Naive B cell (primary cell): ENCODE results near the gene SYT7. TPM values are rescaled to one million over a fixed set of nuclear protein-coding genes. Genes with fewer than 3 reads are reported as not detected.

ENCODE experiments used
- ATAC-seq, 2 donors: fragments of 150-1000 bp; cut with Tn5 transposase; 2 replicates each; pipeline ENCODE4 v1.10.0; 2021; ENCODE audit warnings: low read depth in 2 of 2, mild to moderate bottlenecking in 2 of 2, moderate library complexity in 2 of 2
- DNase-seq: peaks from one replicate; pipeline ENCODE4 v3.0.0; 2022
- H3K27ac Mint-ChIP-seq, 6 donors: one replicate each; pipeline ENCODE4 v1.8.0; 2020 to 2022; ENCODE audit warnings: mild to moderate bottlenecking in 6 of 6, mixed read lengths in 6 of 6, moderate library complexity in 5 of 6, inconsistent platforms in 2 of 6
- H3K27me3 Mint-ChIP-seq, 3 donors: one replicate each; pipeline ENCODE4 v1.8.0; 2021 to 2022; ENCODE audit warnings: mixed read lengths in 3 of 3, mild to moderate bottlenecking in 1 of 3
- H3K36me3 Mint-ChIP-seq, 2 donors: one replicate each; pipeline ENCODE4 v1.8.0; 2020 to 2022; ENCODE audit warnings: mixed read lengths in 2 of 2, inconsistent platforms in 1 of 2, mild to moderate bottlenecking in 1 of 2
- H3K4me1 Mint-ChIP-seq, 3 donors: one replicate each; pipeline ENCODE4 v1.8.0; 2020 to 2022; ENCODE audit warnings: mixed read lengths in 3 of 3, inconsistent platforms in 1 of 3, mild to moderate bottlenecking in 1 of 3, moderate library complexity in 1 of 3
- H3K4me3 Mint-ChIP-seq, 8 donors: one replicate each; pipeline ENCODE4 v1.8.0; 2020 to 2022; ENCODE audit warnings: mild to moderate bottlenecking in 8 of 8, mixed read lengths in 8 of 8, moderate library complexity in 8 of 8, inconsistent platforms in 2 of 8
- H3K9me3 Mint-ChIP-seq, 7 donors: one replicate each; pipeline ENCODE4 v1.8.0; 2020 to 2022; ENCODE audit warnings: mixed read lengths in 7 of 7, mild to moderate bottlenecking in 5 of 7, inconsistent platforms in 2 of 7, moderate library complexity in 1 of 7
- polyA plus RNA-seq, 6 donors: library from polyadenylated mRNA; unstranded; fragments of 300-500 nt; fragmentation: Illumina TruSeq; gene quantifications; one replicate each; pipeline ENCODE4 v1.2.3, GENCODE V29; 2021; ENCODE audit warnings: low read depth in 6 of 6

SYT7 gene
- polyA plus RNA-seq, 6 donors from 2014 or later, result not detected

DNA sequence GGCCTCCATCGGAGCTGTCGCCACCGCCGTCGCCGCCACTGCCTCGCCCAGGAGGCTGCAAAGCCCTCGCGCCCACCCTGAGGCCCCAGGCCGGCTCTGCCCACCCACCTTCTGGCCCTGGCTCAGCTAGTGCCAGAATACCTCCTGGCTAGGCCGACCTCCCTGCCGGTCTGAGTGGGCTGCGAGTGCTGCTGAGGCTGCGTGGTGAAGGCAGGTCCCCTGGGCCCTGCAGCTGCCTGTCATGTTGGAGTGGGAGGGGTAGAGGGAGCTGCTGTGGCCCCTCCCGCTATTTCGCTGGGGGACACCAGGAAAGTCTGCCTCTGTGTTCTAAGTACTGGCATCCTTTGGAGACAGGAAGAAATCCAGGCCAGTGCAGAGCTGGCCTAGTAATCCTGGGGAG lies 38.2 kb downstream of the SYT7 start:
- Mint-ChIP-seq H3K4me1 (peaks cover 6 to 19% (median 9%) of the 10 kb centered on the region in 3 donors), H3K27ac (no peak overlapping the region), H3K36me3 (peaks cover 0 to 10% of the 10 kb centered on the region in 2 donors), H3K27me3 (peaks cover 13 to 66% (median 60%) of the 10 kb centered on the region in 3 donors), H3K4me3 (no peak overlapping the region), H3K9me3 (peaks cover 0 to 4% (median 0%) of the 10 kb centered on the region in 7 donors)
- DNase-seq (no peak), ATAC-seq (no peak)

- peaks cover 0 to 4% (median 0%) of the 10 kb centered on the region in 7 donors for H3K9me3 Mint-ChIP-seq
- no peak for ATAC-seq
- H3K4me1 Mint-ChIP-seq, result peaks cover 6 to 19% (median 9%) of the 10 kb centered on the region in 3 donors
- peak overlapping the region in 1 of 8 donors; percentile 58 for H3K4me3 Mint-ChIP-seq
- H3K36me3 Mint-ChIP-seq, result peaks cover 0 to 10% of the 10 kb centered on the region in 2 donors
- H3K27me3 Mint-ChIP-seq, result peaks cover 13 to 63% (median 54%) of the 10 kb centered on the region in 3 donors
- H3K27ac Mint-ChIP-seq, result no peak overlapping the region
- no peak for DNase-seq
Measured at GRCh38 chr11:61542024-61542461, 38.8 kb downstream of the SYT7 start.

DNA sequence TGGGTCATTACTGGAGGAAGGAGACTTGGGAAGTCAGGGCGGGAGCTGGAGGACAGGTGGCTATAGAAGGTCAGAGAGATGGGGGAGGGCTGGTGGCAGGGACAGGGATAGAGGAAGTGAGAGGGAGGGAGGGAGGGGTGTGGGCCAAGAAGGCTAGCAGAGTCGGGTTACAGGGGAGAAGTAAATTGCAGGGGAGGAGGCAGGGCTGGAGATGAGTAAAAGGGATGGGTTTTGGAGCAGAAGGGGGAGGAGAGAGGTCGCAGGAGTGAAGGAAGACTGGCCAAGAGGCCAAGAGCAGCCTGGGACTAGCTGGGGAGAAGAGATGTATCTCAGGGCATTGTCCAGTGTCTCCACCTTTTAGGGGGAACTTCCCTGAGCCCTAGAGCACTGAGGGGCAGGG lies 39.3 kb downstream of the SYT7 start:
- Mint-ChIP-seq H3K36me3 (peaks cover 0 to 10% of the 10 kb centered on the region in 2 donors), H3K9me3 (peaks cover 0 to 4% (median 0%) of the 10 kb centered on the region in 7 donors), H3K27ac (peak overlapping the region in 1 of 6 donors; percentile 75), H3K4me3 (peak overlapping the region in 1 of 8 donors; percentile 58), H3K27me3 (peaks cover 13 to 61% (median 52%) of the 10 kb centered on the region in 3 donors), H3K4me1 (peaks cover 6 to 19% (median 9%) of the 10 kb centered on the region in 3 donors)
- DNase-seq (no peak), ATAC-seq (no peak)

GRCh38 chr11:61540528-61540927 lies 40.3 kb downstream of the SYT7 start:
- H3K27ac Mint-ChIP-seq, result no peak overlapping the region
- H3K4me3 Mint-ChIP-seq, result no peak overlapping the region
- H3K27me3 Mint-ChIP-seq, result peaks cover 13 to 62% (median 42%) of the 10 kb centered on the region in 3 donors

DNA sequence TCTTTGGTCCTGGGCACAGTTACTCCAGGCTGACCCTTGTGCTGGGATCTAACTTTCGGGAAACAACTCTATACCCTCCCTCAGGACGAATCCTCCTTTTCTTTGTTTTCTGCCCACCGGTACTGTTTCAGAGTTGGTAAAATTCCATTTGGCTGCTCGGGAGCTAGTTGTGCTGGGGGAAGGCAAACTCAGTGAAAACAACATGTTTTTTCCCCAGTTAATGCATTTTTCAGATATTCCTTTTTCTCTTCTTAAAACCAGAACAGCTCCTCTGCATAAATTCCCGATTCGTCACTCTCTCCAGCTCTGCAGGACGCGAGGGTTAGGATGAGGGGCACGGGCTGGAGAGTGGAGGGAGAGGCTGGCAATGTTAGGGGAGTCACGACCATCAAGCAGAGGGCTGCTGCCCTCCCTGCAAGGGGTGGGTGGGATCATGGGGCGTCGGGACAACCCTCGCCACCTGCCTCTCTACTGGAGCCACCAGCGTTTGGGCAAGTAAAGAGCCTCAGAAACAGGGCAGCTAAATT lies 41.0 kb downstream of the SYT7 start:
- peaks cover 6 to 10% (median 9%) of the 10 kb centered on the region in 3 donors for H3K4me1 Mint-ChIP-seq
- H3K27ac Mint-ChIP-seq, result peak overlapping the region in 1 of 6 donors; percentile 16
- ATAC-seq (no peak), DNase-seq (no peak)
- H3K4me3 Mint-ChIP-seq, result no peak overlapping the region
- no peaks in the 10 kb centered on the region for H3K36me3 Mint-ChIP-seq
- H3K27me3 Mint-ChIP-seq, result peaks cover 15 to 62% (median 42%) of the 10 kb centered on the region in 3 donors
- H3K9me3 Mint-ChIP-seq, result no peaks in the 10 kb centered on the region

More at GRCh38 chr11:61540528-61540927, 40.3 kb downstream of the SYT7 start:
- DNase-seq, result no peak
- Mint-ChIP-seq H3K36me3 (peaks cover 0 to 5% of the 10 kb centered on the region in 2 donors), H3K4me1 (peaks cover 6 to 13% (median 9%) of the 10 kb centered on the region in 3 donors), H3K9me3 (peaks cover 0 to 3% (median 0%) of the 10 kb centered on the region in 7 donors)
- no peak for ATAC-seq

- Mint-ChIP-seq H3K36me3 (no peaks in the 10 kb centered on the region), H3K4me1 (peaks cover 6 to 10% (median 9%) of the 10 kb centered on the region in 3 donors), H3K9me3 (no peaks in the 10 kb centered on the region), H3K27ac (no peak overlapping the region), H3K4me3 (no peak overlapping the region), H3K27me3 (peaks cover 16 to 67% (median 45%) of the 10 kb centered on the region in 3 donors)
- ATAC-seq (no peak), DNase-seq (no peak)
Measured at GRCh38 chr11:61539006-61539405, 41.9 kb downstream of the SYT7 start.

- no peak overlapping the region for H3K4me3 Mint-ChIP-seq
- no peaks in the 10 kb centered on the region for H3K9me3 Mint-ChIP-seq
- no peaks in the 10 kb centered on the region for H3K36me3 Mint-ChIP-seq
- H3K4me1 Mint-ChIP-seq, result peaks cover 6 to 10% (median 9%) of the 10 kb centered on the region in 3 donors
- peaks cover 16 to 67% (median 47%) of the 10 kb centered on the region in 3 donors for H3K27me3 Mint-ChIP-seq
- no peak for DNase-seq
- H3K27ac Mint-ChIP-seq, result no peak overlapping the region
- ATAC-seq, result no peak
Measured at GRCh38 chr11:61538636-61538961, 42.3 kb downstream of the SYT7 start.

- peaks cover 13 to 73% (median 55%) of the 10 kb centered on the region in 3 donors for H3K27me3 Mint-ChIP-seq
- DNase-seq (no peak), ATAC-seq (no peak)
- H3K27ac Mint-ChIP-seq, result no peak overlapping the region
- H3K4me1 Mint-ChIP-seq, result peaks cover 6 to 9% (median 8%) of the 10 kb centered on the region in 3 donors
- no peaks in the 10 kb centered on the region for H3K9me3 Mint-ChIP-seq
- H3K36me3 Mint-ChIP-seq, result no peaks in the 10 kb centered on the region
- H3K4me3 Mint-ChIP-seq, result peak overlapping the region in 1 of 8 donors; percentile 44
Measured at GRCh38 chr11:61537326-61537725, 43.5 kb downstream of the SYT7 start.

- H3K4me1 Mint-ChIP-seq, result peaks cover 6 to 7% (median 6%) of the 10 kb centered on the region in 3 donors
- H3K36me3 Mint-ChIP-seq, result no peaks in the 10 kb centered on the region
- peak overlapping the region in 1 of 8 donors; percentile 44 for H3K4me3 Mint-ChIP-seq
- ATAC-seq (no peak), DNase-seq (no peak)
- no peak overlapping the region for H3K27ac Mint-ChIP-seq
- peaks cover 13 to 71% (median 49%) of the 10 kb centered on the region in 3 donors for H3K27me3 Mint-ChIP-seq
- no peaks in the 10 kb centered on the region for H3K9me3 Mint-ChIP-seq
Measured at GRCh38 chr11:61536676-61537270, 44.1 kb downstream of the SYT7 start.

DNA sequence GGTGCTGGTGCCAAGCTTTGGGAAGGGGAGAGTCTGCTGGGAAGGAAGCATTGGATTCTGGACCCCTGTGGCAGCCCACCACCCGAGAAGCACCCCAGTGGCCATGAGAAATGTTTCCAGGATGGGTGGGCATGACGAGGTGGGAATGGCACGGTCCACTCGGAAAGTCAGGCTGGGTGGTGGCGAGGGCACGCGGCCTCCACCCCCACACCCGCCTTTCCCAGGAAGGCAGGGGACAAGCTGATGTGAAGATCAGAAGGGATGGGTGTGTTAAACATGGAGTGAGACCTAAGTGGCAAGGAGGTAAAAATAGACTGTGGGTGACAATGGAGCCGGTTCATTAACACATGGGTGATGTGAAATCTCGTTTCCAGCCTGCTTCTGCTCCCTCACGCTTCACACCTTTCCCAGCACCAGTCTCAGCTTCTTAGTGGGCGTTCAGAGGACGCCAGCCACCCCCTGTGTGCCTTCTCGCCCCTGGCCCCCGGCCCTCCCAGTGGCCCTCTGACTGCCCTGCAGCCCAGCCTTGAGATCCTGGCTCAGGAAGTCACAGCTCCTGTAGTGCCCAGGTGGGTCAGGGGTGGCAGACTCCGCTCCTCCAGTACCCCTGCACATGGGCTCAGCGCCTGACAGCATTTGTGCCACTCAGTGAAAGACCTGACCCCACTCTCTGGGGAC lies 44.7 kb downstream of the SYT7 start:
- peaks cover 0 to under 1% (median 0%) of the 10 kb centered on the region in 3 donors for H3K4me1 Mint-ChIP-seq

DNA sequence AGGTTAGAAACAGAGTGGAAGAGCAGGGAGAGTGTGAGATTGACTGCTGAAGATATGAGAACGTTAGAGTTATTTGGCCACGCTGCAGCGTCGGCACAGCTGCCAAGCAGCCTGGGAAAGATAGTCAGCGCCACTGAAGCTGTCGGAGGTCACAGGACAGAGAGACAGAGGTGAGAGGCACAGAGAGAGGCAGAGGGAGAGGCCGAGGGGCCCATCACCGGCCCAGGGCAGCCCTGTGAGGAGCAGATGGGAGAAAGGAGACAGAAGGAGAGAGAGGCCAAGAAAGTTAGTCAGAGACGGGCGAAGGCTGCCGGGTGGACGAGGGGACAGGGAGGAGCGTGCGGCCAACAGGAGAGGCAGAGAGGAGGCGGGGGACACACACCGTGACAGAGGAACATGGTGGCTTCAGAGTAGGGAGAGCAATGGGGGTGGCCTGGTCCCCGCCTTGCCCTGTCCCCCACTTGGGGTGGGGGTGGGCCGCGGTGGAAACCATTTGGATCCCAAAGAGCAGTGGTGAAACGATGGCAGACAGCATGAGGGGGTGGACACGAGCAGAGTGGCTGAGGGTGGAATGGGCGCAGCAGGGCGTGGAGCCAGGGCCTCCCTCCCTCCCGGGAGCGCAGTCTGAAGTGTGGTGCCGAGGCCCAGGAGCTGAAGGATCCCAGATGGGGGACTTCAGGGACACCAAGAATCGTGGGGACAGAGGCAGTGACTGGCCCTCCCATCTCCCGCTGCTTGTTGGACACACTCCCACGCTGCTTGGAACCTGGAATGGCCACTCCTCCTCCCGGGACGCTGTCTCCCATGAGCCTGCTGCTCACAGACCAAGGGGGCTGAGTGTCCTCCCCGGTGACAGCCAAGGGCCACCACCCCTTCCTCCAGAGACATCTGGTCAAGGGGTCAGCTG lies 45.7 kb downstream of the SYT7 start:
- Mint-ChIP-seq H3K27ac (peak overlapping the region in 1 of 6 donors; percentile 69), H3K36me3 (no peaks in the 10 kb centered on the region), H3K4me1 (no peaks in the 10 kb centered on the region), H3K4me3 (no peak overlapping the region), H3K27me3 (peaks cover 7 to 63% (median 43%) of the 10 kb centered on the region in 3 donors), H3K9me3 (no peaks in the 10 kb centered on the region)
- no peak for DNase-seq
- no peak for ATAC-seq

More for the DNA sequence above, 44.7 kb downstream of the SYT7 start:
- no peak overlapping the region for H3K27ac Mint-ChIP-seq
- no peak for DNase-seq
- ATAC-seq, result no peak
- H3K4me3 Mint-ChIP-seq, result no peak overlapping the region
- H3K27me3 Mint-ChIP-seq, result peaks cover 8 to 68% (median 46%) of the 10 kb centered on the region in 3 donors
- no peaks in the 10 kb centered on the region for H3K9me3 Mint-ChIP-seq
- no peaks in the 10 kb centered on the region for H3K36me3 Mint-ChIP-seq

GRCh38 chr11:61534025-61534932 lies 46.6 kb downstream of the SYT7 start:
- DNase-seq, result no peak
- no peaks in the 10 kb centered on the region for H3K9me3 Mint-ChIP-seq
- no peak for ATAC-seq
- no peaks in the 10 kb centered on the region for H3K4me1 Mint-ChIP-seq
- peaks cover 7 to 57% (median 38%) of the 10 kb centered on the region in 3 donors for H3K27me3 Mint-ChIP-seq
- H3K36me3 Mint-ChIP-seq, result no peaks in the 10 kb centered on the region
- no peak overlapping the region for H3K4me3 Mint-ChIP-seq
- no peak overlapping the region for H3K27ac Mint-ChIP-seq
